ENCODE measurements around the gene FGFR2.

The FGFR2 gene

GRCh38 chr10:121583258-121583657 lies 15.0 kb downstream of the FGFR2 start:
- DNase-seq: no peak
- Mint-ChIP-seq H3K36me3 (ENCODE audit: low read depth) (no peaks in the 10 kb centered on the region), H3K27me3 (no peaks in the 10 kb centered on the region), H3K4me1 (ENCODE audit: low read depth) (no peaks in the 10 kb centered on the region), H3K4me3 (no peak overlapping the region), H3K27ac (no peak overlapping the region), H3K9me3 (no peaks in the 10 kb centered on the region)

GRCh38 chr10:121580276-121581116 lies 17.7 kb downstream of the FGFR2 start:
- Mint-ChIP-seq H3K4me1 (ENCODE audit: low read depth) (no peaks in the 10 kb centered on the region), H3K27me3 (no peaks in the 10 kb centered on the region), H3K27ac (no peak overlapping the region), H3K36me3 (ENCODE audit: low read depth) (no peaks in the 10 kb centered on the region), H3K9me3 (no peaks in the 10 kb centered on the region), H3K4me3 (no peak overlapping the region)
- DNase-seq: no peak

GRCh38 chr10:121579656-121580055 lies 18.6 kb downstream of the FGFR2 start:
- H3K27ac Mint-ChIP-seq: no peak overlapping the region
- no peaks in the 10 kb centered on the region for H3K4me1 Mint-ChIP-seq (ENCODE audit: low read depth)
- H3K36me3 Mint-ChIP-seq (ENCODE audit: low read depth): no peaks in the 10 kb centered on the region
- DNase-seq: no peak
- no peak overlapping the region for H3K4me3 Mint-ChIP-seq
- no peaks in the 10 kb centered on the region for H3K9me3 Mint-ChIP-seq
- H3K27me3 Mint-ChIP-seq: no peaks in the 10 kb centered on the region

GRCh38 chr10:121578965-121579364 lies 19.3 kb downstream of the FGFR2 start:
- H3K27ac Mint-ChIP-seq: no peak overlapping the region

GRCh38 chr10:121578298-121578697 lies 19.9 kb downstream of the FGFR2 start:
- H3K36me3 Mint-ChIP-seq (ENCODE audit: low read depth): no peaks in the 10 kb centered on the region
- H3K27ac Mint-ChIP-seq: no peak overlapping the region
- H3K27me3 Mint-ChIP-seq: no peaks in the 10 kb centered on the region
- H3K9me3 Mint-ChIP-seq: no peaks in the 10 kb centered on the region
- H3K4me1 Mint-ChIP-seq (ENCODE audit: low read depth): no peaks in the 10 kb centered on the region
- no peak for DNase-seq
- H3K4me3 Mint-ChIP-seq: no peak overlapping the region

More at GRCh38 chr10:121578965-121579364, 19.3 kb downstream of the FGFR2 start:
- no peaks in the 10 kb centered on the region for H3K9me3 Mint-ChIP-seq
- no peaks in the 10 kb centered on the region for H3K36me3 Mint-ChIP-seq (ENCODE audit: low read depth)
- no peak overlapping the region for H3K4me3 Mint-ChIP-seq
- no peaks in the 10 kb centered on the region for H3K4me1 Mint-ChIP-seq (ENCODE audit: low read depth)
- no peak for DNase-seq
- no peaks in the 10 kb centered on the region for H3K27me3 Mint-ChIP-seq

- DNase-seq: no peak
- Mint-ChIP-seq H3K27me3 (no peaks in the 10 kb centered on the region), H3K4me1 (ENCODE audit: low read depth) (no peaks in the 10 kb centered on the region), H3K4me3 (no peak overlapping the region), H3K27ac (no peak overlapping the region), H3K36me3 (ENCODE audit: low read depth) (no peaks in the 10 kb centered on the region), H3K9me3 (no peaks in the 10 kb centered on the region)
Observed at GRCh38 chr10:121577568-121577967, 20.7 kb downstream of the FGFR2 start.

GRCh38 chr10:121576139-121576538 lies 22.1 kb downstream of the FGFR2 start:
- Mint-ChIP-seq H3K4me1 (ENCODE audit: low read depth) (no peaks in the 10 kb centered on the region), H3K9me3 (no peaks in the 10 kb centered on the region), H3K4me3 (no peak overlapping the region), H3K27ac (no peak overlapping the region), H3K36me3 (ENCODE audit: low read depth) (no peaks in the 10 kb centered on the region), H3K27me3 (no peaks in the 10 kb centered on the region)
- DNase-seq: no peak

GRCh38 chr10:121574519-121575166 lies 23.6 kb downstream of the FGFR2 start:
- H3K4me3 Mint-ChIP-seq: no peak overlapping the region
- H3K36me3 Mint-ChIP-seq (ENCODE audit: low read depth): no peaks in the 10 kb centered on the region
- H3K9me3 Mint-ChIP-seq: no peaks in the 10 kb centered on the region
- no peaks in the 10 kb centered on the region for H3K27me3 Mint-ChIP-seq
- no peak for DNase-seq
- no peaks in the 10 kb centered on the region for H3K4me1 Mint-ChIP-seq (ENCODE audit: low read depth)
- no peak overlapping the region for H3K27ac Mint-ChIP-seq

GRCh38 chr10:121573538-121573941 lies 24.7 kb downstream of the FGFR2 start:
- Mint-ChIP-seq H3K4me1 (ENCODE audit: low read depth) (no peaks in the 10 kb centered on the region), H3K27me3 (no peaks in the 10 kb centered on the region), H3K4me3 (no peak overlapping the region), H3K27ac (no peak overlapping the region), H3K9me3 (no peaks in the 10 kb centered on the region), H3K36me3 (ENCODE audit: low read depth) (no peaks in the 10 kb centered on the region)
- DNase-seq: no peak

GRCh38 chr10:121572859-121573537 lies 25.2 kb downstream of the FGFR2 start:
- Mint-ChIP-seq H3K9me3 (no peaks in the 10 kb centered on the region), H3K27me3 (no peaks in the 10 kb centered on the region), H3K27ac (no peak overlapping the region), H3K4me3 (no peak overlapping the region), H3K4me1 (ENCODE audit: low read depth) (no peaks in the 10 kb centered on the region), H3K36me3 (ENCODE audit: low read depth) (no peaks in the 10 kb centered on the region)
- DNase-seq: no peak

- Mint-ChIP-seq H3K9me3 (no peaks in the 10 kb centered on the region), H3K4me3 (no peak overlapping the region), H3K4me1 (ENCODE audit: low read depth) (no peaks in the 10 kb centered on the region), H3K36me3 (ENCODE audit: low read depth) (no peaks in the 10 kb centered on the region), H3K27me3 (no peaks in the 10 kb centered on the region), H3K27ac (no peak overlapping the region)
- no peak for DNase-seq
Observed at GRCh38 chr10:121570315-121570714, 27.9 kb downstream of the FGFR2 start.

GRCh38 chr10:121568275-121568674 lies 30.0 kb downstream of the FGFR2 start:
- H3K27ac Mint-ChIP-seq: no peak overlapping the region
- no peaks in the 10 kb centered on the region for H3K36me3 Mint-ChIP-seq (ENCODE audit: low read depth)
- no peaks in the 10 kb centered on the region for H3K4me1 Mint-ChIP-seq (ENCODE audit: low read depth)
- no peaks in the 10 kb centered on the region for H3K27me3 Mint-ChIP-seq
- no peak for DNase-seq
- H3K9me3 Mint-ChIP-seq: no peaks in the 10 kb centered on the region
- no peak overlapping the region for H3K4me3 Mint-ChIP-seq

GRCh38 chr10:121567569-121567968 lies 30.7 kb downstream of the FGFR2 start:
- H3K27me3 Mint-ChIP-seq: no peaks in the 10 kb centered on the region
- H3K4me3 Mint-ChIP-seq: no peak overlapping the region
- H3K4me1 Mint-ChIP-seq (ENCODE audit: low read depth): no peaks in the 10 kb centered on the region
- H3K9me3 Mint-ChIP-seq: no peaks in the 10 kb centered on the region
- H3K36me3 Mint-ChIP-seq (ENCODE audit: low read depth): no peaks in the 10 kb centered on the region
- no peak overlapping the region for H3K27ac Mint-ChIP-seq
- no peak for DNase-seq

- Mint-ChIP-seq H3K36me3 (ENCODE audit: low read depth) (no peaks in the 10 kb centered on the region), H3K27ac (no peak overlapping the region), H3K27me3 (no peaks in the 10 kb centered on the region), H3K4me3 (no peak overlapping the region), H3K4me1 (ENCODE audit: low read depth) (no peaks in the 10 kb centered on the region), H3K9me3 (no peaks in the 10 kb centered on the region)
- DNase-seq: no peak
Observed at GRCh38 chr10:121566755-121567154, 31.5 kb downstream of the FGFR2 start.
